GM12865 (cell line): ENCODE results near the gene TCERG1L.

Experiments
- DNase-seq: peaks from one replicate; pipeline ENCODE4 v3.0.0; 2010; ENCODE audit warnings: low read depth
- H3K4me3 ChIP-seq: 2 replicates; pipeline ENCODE4 v1.5.1; 2011; ENCODE audit warnings: mild to moderate bottlenecking, low read depth, low read length, control low read depth
- TF ChIP-seq, protein P1 (sequence below): IDR thresholded peaks from 2 replicates; pipeline ENCODE4 v1.5.1; 2011; ENCODE audit warnings: low read length, control low read depth, low read depth, inconsistent platforms; ENCODE audit not compliant: insufficient read depth; ENCODE audit errors: missing control alignments

The TCERG1L gene

DNA sequence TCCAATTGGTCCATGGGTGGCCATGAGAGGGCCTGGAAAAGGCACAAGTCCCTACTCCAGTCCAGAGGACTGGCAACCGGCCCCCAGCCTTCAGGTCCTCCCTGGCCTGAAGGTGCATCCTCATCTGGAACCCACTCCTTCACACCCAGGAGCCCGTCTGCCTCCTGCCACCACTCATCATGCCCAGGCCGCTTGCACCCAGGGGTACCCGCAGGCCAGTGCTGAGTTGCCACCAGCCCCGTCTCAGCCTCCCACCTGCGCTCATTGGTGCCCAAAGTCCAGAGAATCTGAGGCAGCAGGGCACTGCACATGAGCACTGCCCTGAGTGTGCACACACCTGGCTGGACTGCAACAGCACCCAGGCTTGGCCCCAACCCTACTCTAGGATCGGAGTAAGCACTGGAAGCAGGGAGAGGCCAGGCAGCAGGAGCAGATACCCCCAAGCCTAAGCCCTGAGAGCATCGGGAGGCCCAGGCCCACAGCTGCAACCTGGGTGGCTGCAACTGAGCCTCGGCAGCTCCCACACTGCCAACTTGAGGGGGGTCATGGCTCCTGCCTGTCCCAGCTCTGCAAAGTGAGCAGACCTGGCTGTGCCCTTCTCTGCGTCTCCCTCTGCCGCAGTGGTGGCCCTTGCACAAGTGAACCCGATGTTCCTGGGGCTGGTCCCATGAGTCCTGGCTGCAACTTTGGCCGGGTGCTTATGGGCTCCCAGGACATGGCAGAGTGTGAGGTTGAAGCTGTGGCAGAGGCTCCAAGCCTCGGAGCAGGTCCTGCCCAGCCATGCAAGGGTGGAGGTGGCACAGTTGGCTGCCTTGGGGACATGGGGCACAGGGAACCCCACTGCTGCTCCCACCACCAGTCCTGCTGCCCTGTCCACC is 44.3 kb downstream of the TCERG1L start:
- no peak for DNase-seq
- TF ChIP-seq, protein P1, sequence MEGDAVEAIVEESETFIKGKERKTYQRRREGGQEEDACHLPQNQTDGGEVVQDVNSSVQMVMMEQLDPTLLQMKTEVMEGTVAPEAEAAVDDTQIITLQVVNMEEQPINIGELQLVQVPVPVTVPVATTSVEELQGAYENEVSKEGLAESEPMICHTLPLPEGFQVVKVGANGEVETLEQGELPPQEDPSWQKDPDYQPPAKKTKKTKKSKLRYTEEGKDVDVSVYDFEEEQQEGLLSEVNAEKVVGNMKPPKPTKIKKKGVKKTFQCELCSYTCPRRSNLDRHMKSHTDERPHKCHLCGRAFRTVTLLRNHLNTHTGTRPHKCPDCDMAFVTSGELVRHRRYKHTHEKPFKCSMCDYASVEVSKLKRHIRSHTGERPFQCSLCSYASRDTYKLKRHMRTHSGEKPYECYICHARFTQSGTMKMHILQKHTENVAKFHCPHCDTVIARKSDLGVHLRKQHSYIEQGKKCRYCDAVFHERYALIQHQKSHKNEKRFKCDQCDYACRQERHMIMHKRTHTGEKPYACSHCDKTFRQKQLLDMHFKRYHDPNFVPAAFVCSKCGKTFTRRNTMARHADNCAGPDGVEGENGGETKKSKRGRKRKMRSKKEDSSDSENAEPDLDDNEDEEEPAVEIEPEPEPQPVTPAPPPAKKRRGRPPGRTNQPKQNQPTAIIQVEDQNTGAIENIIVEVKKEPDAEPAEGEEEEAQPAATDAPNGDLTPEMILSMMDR: no peak
- H3K4me3 ChIP-seq: no peak overlapping the region

DNA sequence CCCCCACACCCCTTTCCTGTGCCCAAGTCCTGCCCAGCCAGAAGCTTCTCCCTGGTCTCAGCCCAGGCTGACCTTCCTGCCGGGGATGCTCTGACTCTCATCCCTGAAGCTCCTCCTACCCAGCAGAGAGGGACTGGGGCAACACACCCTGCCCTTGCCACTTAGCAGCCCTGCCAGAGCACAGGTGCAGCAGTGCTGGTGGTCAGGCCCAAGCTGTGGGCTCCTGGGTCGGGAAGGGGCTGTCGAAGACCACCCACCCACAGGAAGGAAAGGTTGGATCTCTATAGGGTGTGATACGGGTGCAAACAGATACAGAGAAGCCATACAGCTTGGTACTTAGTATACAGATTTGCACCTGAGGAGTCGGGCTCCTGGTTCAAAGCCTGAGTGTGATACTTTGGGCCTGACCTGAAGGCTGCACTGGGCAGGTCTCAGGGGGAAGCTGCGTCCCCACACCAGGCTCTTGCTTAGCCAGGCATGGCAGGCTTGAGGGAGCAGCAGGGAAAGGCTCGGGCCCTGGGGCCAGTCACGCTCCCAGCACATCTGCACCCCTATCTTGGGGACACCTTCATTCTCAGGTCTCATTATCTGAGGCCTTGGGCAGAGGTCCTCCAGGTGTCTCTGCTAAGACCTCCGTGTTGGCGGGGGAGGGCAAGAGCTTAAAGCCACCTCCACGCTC is 47.3 kb downstream of the TCERG1L start:
- DNase-seq: no peak
- TF ChIP-seq, protein P1: no peak
- no peak overlapping the region for H3K4me3 ChIP-seq

DNA sequence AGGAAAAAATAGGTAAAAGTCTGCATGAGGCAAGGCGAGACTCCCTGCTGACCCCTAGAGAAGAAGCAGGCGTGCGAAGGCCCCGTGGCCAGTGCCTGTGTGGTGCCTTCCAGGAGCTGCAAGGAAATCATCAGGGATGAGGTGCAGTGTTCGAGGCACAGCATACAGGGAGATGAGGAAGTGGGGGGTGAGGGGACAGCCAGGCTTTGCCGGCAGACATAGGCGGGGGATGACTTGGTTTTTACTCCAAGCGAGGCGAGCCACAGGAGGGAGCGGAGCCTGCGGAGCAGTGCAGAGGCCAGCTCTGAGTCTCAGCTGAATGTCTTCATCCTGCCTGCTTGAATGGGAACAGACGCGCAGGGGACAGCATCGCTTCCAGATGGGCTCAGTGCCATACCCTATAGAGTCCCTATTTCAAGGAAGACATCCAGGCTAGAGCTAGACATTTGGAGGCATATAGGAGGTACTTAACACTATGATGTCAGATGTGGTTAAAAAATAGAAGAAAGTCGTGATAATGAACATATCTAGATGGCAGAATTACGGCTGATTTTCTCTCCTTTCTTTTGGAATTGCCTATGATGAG is 49.5 kb downstream of the TCERG1L start:
- TF ChIP-seq, protein P1: no peak
- no peak overlapping the region for H3K4me3 ChIP-seq
- DNase-seq: no peak

DNA sequence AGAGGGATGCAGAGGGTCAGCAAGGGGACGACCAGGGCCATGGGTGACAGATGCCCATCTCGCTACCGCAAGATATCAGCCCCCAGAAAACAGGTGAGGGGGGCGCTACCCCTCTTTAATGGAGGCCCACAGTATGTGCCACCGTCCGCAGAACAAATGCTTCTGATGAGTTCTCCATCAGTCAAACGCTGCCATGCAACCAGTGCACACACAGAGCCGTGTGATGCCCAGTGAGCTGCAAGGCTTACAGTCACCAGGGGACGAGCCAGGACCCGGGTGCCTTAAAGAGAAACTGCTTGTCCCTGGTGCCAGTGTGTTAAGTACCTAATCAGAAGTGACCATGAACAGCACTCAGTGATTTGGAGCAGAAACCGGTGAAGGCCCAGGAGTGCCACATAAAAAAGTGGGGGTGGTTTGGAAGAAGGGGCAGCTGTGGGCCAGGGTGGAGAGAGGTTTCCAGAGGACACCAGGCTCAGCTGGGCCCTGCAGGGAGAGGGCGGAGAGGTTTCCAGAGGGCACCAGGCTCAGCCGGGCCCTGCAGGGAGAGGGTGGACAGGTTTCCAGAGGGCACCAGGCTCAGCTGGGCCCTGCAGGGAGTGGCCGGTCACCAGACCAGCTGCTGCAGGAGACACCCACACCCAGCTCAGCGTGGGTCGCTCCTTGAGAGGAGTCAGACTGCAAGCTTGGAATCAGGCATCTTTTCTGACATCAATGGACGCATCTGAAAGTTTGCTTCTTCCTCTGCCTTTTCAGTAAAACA is 50.9 kb downstream of the TCERG1L start:
- no peak overlapping the region for H3K4me3 ChIP-seq
- TF ChIP-seq, protein P1: no peak
- DNase-seq: no peak

DNA sequence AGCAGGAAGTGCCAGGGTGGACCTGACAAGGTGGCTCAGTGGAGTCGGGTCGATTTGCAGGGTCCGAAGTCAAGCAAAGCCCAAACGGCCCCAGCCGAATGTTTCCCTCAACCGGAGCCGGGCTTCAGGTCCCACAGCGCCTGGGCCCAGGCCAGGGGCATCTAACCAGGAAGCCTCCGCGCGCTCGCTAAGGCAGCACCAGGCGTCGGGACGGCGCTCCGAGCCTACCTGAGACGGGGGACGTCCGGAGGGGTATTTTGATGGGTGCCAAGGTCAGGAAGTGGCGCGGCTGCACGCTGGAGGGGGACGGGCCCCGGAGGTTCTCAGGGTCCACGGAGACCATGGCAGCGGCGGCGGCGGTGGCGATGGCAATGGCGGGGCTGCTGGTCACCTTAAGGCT is 51.5 kb downstream of the TCERG1L start:
- no peak for DNase-seq
- TF ChIP-seq, protein P1: no peak
- no peak overlapping the region for H3K4me3 ChIP-seq

DNA sequence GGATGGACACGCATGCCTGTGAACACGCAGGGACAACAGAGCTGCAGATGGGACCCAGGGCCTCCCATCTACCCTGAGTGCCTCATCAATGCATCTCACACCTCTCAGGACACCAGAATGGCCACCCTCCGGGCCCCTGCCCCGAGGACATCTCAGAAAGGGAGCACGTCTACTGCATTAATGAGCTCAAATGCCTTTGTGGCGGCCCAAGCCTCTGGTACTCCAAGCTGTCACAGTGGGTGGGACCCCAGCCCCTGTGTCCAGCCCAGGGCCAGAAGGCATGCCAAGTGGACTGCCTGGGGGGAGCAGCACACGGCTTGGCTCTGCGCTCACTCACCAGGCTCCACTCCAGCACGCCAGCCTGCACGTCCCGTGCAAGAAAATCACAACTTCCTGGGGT is 52.0 kb downstream of the TCERG1L start:
- TF ChIP-seq, protein P1: no peak
- DNase-seq: no peak
- no peak overlapping the region for H3K4me3 ChIP-seq
